ENCODE measurements around the gene DENND5A.
"Not testable (repeated sequence)": the region's sequence is repeated elsewhere in the genome, so short reads cannot be mapped to it uniquely, and the experiment has no call there.

Gene DENND5A

DNA sequence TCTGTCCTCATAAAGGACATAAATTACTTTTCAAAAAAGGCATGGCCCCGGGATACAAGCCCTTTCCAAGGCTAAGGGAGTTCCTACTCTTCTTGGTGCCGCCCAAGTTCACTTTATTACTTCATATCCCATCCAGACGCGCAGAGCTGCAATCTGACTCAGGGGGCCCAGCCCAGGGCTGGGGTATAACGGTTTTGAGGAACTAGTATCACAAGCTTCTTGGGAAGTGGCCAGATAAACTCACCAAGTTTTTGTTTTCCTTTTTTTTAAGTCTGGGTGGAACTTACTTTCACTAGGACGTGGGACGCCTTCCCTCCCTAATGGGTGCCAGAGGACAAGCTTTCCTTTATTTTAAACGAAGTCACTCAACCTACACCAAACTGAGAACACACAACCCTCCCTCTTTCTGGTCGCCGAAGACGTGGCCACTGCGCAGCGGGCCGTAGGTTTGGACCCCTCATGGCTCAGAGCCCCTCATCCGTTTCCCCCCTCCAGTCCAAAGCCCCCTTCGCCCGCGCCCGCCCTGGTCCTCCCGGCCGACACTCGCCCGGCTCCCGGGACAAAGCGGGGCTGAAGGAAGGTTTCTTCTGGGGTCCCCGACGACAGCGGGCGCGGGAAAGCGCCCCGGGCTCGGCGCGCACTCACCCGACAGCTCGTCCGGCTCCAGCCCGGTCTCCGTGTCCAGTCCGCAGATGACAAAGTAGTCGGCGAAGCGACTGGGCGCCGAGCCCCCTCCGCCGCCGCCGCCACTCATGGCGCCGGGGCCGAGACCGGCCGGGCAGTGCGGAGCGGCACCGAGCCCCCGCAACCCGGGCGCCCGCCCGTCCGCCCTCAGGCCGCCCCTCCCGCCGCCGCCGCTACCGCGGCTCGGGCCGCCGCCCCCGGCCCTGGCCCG is 587 bp downstream of the DENND5A start:
- peak; percentile 25 for DNase-seq

DNA sequence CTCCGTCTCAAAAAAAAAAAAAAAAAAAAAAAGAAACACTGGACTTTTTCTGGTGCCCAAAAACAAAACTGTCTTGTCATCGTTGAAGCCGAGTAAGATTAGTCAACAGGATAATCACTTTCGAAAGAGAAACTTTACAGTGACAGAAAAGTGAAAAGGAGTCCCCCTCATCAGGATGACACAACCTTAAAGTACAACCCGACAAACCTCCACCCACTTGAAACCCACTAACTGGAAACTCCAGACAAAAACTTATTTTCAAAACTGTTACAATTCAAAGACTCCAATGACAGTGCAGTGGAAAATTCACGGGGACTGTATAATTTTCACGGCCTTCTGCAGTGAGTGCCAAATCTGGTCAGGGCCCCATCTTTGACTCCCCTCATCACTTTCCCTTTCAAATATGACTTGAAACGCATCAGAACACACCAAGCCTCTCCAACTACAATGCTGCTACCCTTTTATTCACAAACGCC is 1.3 kb downstream of the DENND5A start:
- DNase-seq, result peak; percentile 40

DNA sequence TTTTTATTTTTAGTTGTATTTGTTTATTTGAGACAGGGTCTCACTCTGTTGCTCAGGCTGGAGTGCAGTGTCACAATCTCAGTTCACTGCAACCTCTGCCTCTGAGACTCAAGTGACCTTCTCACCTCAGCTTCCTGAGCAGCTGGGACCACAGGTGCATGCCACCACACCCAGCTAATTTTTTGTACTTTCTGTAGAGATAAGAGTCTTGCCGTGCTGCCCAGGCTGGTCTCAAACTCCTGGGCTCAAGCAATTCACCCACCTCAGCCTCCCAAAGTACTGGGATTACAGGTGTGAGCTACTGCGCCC is 4.4 kb downstream of the DENND5A start:
- not testable (repeated sequence) for DNase-seq

DNA sequence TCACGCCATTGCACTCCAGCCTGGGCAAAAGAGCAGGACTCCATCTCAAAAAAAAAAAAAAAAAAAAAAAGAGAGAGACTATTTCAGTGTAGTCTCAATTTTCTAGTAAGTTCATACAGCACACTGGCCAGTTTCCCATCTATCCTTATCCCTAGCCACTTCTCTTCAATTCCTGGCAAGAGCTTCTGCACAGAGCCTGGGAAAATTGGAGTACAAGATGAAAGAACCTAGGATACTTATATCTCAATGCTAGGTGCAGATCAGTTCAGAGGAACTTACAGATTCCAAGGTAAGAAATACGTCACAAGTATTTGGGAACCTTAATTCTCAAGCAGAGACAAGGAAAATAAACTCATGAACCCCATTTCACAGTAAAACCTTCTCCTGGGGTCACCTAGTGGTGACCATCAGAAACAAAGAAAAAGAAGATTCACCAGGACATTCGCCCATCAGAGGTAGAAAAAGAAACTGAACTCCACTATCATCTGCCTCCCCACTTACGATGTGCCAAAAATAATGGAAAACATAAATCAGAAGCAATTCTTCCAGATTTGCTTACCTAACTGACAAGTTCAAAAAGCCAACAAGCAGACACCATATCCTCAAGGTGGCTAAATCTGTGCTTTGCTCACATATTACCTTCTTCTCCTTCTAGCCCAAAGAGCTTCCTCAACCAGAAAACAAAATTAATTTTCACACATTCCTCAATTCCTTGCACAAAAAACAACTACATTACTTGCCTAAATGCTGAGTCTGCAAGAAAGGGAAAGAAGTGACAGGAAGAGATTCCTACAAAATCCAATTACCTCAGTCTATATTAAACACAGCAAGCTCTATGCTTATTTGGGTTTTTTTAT is 4.9 kb downstream of the DENND5A start:
- DNase-seq, result no peak

DNA sequence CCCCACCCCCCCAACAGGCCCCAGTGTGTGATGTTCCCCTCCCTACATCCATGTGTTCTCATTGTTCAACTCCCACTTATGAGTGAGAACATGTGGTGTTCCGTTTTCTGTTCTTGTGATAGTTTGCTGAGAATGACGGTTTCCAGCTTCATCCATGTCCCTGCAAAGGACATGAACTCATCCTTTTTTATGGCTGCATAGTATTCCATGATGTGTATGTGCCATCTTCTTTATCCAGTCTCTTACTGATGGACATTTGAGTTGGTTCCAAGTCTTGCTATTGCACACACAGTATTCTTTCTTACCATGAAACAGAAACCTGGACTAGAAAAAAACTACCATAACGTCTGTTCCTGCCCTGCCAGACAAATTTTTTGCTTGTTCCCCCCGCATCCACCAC is 6.9 kb downstream of the DENND5A start:
- not testable (repeated sequence) for DNase-seq

DNA sequence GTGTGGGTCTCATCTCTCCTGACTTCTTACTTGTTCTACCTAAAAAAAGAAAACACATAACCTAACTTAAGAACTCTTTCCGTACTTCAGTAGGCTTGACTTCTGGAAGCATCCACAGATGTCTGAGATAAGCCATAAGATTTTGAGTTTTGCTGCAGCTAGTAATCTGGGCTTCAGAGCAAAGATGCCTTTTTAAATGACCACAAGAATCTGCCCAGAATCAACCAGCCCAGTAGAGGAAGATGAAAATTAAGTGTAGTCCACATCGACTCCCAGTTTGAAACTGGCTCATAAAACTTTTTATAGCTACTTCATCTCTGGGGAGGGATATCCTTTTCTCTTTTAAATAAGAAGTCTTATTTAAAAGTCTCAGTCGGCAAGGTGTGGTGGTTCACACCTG is 10.7 kb downstream of the DENND5A start:
- DNase-seq, result no peak

DNA sequence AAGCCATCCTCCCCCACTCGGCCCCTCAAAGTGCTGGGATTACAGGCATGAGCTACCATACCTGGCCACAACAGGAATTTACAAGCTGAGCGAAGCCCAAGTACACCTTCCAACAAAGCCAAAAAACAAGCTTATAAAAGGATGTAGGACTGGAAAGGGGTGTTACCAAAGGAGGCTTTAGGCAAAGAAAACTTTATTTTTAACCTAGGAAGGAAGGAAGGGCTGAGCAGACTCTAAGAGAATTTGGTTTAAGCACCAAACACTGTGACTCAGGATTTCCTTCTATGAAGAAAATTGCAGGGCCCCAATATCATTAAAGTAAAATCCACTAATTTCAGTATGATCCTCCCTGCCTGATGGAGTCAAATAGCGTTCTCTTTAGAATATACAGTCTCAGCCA is 12.1 kb downstream of the DENND5A start:
- DNase-seq, result no peak

DNA sequence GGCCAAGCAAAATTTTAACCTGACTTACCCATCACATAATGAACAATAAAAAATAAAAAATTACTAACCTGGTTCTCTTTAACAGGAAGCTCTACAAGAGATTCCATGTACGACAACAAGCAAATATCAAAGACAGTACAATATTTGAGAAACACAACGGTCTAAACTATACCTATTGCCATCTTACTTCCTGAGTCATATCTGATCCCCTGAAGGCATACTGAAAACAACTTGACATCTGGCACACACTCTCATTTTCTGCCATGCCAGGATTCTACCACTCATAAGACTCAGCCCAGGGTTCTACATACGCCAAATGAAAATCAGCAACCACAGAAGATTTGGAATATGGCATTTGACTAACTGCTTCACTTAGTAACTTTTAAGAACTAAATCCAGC is 13.8 kb downstream of the DENND5A start:
- no peak for DNase-seq

DNA sequence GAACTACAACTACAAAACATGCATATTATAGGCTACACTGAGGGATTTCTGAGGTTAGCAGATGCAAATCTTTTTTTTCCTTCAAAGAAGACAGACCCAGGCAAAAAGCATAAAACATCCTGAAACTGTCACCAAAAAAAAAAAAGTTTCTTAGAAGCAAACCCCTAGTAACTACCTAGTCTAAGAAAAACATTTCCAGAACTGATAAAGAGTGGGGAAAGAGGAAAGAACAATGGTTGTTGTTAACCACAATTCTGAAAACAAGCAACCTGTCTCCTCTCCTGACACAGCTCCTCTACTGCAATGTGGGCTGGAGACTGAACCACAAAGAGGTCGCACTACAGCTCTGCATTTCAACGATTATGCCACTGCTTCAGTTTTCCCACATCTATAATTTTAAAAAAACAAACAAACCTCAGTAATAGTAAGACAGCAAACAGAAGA is 15.0 kb downstream of the DENND5A start:
- DNase-seq, result no peak

DNA sequence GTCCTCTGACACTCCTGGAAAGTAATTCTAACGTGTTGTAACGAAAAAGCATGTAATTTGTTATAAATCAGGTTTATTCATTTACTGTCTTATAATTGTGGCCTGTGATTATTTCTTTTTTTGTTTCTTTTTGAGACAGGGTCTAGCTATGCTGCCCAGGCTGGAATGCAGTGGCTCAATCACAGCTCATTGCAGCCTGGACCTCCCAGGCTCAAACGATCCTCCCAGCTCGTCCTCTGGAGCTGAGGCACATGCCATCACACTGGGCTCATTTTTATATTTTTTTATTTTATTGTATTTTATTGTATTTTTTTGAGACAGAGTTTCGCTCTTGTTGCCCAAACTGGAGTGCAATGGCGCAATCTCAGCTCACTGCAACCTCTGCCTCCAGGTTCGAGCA is 15.9 kb downstream of the DENND5A start:
- no peak for DNase-seq

DNA sequence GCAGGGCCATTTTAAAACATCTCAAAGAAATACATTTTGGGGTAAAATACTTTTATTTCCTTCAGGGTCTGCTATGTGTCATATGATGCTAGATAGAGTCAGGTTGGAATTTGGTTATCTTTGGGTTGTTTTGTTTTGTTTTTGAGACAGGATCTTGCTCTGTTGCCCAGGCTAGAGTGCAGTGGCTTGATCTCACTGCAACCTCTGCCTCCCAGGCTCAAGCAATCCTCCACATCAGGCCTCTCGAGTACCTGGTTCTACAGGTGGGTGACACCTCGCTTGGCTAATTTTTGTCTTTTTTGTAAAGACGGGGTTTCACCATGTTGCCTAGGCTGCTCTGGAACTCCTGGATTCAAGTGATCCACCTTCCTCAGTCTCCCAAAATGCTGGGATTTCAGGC is 17.3 kb downstream of the DENND5A start:
- no peak for DNase-seq

DNA sequence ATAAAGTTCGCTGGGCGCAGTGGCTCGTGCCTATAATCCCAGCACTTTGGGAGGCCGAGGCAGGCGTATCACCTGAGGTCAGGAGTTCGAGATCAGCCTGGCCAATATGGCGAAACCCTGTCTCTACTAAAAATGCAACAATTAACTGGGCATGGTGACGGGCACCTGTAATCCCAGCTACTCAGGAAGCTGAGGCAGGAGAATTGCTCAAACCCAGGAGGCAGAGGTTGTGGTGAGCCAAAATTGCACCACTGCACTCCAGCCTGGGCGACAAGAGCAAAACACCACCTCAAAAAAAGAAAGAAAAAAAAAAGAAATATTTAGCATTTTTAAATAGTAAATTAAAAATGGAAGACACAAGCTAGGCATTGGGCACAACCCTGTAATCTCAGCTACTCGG is 28.9 kb downstream of the DENND5A start:
- DNase-seq, result not testable (repeated sequence)

DNA sequence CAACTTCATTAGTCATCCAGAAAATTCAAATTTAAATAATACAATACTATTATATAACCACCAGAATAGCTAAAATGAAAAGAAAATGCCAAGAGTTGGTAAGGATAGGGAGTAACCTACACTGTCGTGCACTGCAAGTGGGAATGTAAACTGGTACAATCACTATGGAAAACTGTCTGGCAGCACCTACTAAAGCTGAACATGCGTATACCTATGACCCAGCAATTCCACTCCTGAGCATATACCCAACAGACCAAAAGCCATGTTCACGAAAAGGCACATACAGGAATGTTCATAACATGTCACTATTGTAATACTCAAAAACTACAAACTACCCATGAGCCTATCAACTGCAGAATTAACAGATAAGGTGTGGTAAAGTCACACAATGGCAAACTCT is 32.7 kb downstream of the DENND5A start:
- no peak for DNase-seq

DNA sequence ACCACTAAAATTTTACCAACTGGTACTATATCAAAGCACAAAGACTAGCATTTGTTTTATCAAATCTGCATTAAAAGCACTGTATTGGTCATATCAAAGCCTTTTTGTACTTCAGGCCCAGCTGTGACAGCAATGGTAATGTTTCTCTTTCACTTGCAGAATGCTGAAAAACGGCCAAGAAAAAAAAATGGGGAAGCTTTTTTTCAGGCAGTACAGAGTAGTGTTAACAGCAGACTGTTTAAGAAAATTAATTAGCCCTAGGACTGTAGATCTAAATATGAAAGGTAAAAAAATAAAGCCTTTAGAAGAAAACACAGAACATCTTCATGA is 33.3 kb downstream of the DENND5A start:
- DNase-seq, result no peak

DNA sequence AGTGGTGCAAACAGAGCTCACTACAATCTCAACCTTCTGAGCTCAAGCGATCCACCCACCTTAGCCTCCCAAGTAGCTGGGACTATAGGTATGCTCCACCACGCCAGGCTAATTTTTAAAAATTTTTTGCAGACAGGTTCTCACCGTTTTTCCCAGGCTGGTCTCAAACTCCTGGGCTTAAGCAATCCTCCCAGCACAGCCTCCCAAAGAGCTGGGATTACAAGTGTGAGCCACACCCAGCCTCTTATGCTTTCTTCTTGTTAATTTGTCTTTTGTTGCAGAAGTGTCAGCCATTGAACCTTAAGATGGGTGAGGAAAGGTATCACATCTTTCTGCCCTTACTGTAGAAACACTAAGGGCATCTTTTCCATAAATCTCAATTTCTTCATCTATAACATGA is 34.9 kb downstream of the DENND5A start:
- no peak for DNase-seq

DNA sequence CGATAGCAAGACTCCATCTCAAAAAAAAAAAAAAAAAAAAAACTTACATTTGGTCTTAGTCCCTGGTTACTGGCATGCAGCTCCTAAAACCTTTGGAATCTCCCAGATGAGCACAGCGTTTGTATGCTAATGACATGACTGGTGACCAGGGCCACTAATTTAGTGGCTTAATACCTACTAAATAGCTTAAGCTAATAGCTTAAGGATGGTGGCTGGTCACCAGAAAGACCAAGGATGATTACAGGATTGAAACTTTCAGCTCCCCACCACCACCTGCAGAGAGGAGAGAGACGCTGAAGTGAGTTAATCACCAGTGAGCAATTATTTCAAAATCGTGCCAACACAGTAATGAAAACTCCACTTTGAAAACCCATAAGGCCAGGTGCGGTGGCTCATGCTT is 37.1 kb downstream of the DENND5A start:
- DNase-seq, result no peak

DNA sequence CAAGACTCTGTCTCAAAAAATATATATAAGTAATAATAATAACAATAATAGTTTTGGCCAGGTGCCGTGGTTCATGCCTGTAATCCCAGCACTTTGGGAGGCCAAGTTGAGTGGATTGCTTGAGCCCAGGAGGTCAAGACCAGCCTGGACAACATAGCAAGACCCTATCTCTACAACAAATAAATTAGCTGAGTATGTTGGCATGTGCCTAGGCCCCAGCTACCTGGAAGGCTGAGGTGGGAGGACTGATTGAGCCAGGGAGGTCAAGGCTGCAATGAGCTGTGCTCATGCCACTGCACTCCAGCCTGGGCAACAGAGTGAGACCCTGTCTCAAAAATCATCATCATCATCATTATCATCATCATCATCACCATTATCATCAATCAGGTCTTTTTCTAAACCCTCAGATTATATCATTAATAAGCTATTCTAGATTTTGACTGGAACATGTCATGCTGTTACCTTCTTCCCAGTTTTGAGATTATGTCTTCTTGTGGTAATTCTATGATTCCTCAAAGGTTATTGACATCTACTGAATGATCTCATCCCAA is 39.3 kb downstream of the DENND5A start:
- no peak for DNase-seq

DNA sequence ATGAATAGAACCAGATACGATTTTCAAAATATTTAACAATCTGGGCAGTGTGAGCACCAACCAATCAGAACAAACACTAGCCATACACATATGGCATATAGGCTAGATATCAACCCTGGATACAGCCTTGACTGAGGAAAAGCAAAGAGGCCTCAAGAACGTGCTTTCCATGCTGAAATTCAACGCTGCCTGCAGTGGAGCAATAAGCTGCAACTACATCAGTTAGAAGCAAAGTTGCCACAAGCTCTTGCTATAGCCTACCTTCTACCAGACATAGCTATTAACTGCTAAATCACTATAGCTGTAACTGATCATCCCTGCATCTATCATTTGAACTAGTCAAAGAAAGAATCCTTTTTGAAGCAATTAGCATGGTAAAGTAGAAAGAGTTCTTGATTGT is 42.5 kb downstream of the DENND5A start:
- DNase-seq, result no peak

DNA sequence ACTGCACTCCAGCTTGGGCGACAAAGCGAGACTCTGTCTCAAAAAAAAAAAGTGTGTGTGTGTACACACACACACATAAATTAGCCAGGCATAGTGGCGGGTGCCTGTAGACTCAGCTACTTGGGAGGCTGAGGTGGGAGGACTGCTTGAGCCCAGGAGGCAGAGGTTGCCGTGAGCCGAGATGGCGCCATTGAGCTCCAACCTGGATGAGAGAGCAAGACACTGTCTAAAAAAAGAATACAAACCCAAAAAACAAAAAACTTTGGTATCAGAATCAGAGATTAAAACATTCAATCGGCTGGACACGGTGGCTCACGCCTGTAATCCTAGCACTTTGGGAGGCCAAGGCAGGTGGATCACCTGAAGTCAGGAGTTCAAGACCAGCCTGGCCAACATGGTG is 44.3 kb downstream of the DENND5A start:
- DNase-seq, result not testable (repeated sequence)

DNA sequence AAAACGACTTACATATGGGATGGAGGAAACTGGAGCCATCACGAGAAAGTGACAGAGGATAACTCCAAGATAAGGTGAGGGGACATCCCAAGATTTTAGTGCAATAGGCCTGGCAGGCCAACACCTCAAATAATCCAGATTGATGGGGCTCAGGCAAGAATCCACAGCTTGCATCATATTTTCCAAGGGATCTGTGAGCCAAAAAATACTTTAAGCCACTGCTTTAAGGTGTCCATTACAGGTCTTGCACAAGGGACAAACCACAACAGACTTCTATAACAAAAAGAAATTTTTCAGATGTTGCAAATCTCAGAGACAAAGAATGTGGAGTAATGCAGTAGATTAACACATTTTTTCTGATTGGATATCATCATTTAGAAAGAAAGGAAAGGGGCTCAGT is 45.6 kb downstream of the DENND5A start:
- no peak for DNase-seq

DNA sequence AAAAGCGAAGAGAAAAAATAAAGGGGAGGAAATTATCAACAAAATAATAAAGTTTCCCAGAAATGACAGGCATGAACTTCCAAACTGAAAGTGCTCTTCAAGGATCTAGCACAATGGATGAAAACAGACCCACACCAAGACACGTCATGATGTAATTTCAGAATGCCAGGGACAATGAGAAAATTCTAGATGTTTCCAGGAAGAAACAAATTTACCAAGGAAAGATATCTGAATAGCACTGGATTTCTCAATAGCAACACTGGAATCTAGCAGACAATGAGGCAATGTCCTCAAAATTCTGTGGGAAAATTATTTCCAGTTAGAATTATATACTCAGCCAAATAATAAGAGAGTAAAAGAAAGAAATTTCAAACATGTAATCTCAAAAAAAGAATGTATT is 46.0 kb downstream of the DENND5A start:
- no peak for DNase-seq

DNA sequence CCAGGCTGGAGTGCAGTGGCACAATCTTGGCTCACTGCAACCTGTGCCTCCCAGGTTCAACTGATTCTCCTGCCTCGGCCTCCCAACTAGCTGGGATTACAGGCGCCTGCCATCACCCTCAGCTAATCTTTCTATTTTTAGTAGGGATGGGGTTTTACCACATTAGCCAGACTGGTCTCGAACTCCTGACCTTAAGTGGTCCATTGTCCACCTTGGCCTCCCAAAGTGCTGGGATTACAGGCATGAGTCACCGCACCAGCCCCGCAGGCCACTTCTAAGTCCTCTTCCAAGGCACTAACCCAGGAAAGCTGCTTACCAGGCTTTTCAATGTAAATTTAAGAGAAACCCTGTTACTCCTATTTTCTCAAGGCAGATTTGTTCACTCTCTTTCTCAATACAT is 50.4 kb downstream of the DENND5A start:
- no peak for DNase-seq

DNA sequence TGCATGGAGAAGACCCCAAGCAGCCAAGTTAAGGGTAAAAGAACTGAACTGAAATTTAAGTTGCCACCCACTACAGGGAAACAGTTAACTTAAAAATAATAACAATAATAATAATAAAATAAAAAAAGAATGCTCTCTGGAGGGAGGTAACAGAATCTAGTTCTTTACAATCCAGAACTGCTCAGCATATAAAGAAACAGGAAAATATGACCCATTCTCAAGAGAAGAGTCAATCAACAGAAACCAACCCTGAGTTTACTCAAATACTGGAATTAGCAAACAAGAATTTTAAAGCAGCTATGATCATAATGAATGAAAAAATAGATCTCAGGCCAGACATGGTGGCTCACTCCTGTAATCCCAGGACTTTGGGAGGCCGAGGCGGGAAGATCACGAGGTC is 53.8 kb downstream of the DENND5A start:
- DNase-seq, result no peak

DNA sequence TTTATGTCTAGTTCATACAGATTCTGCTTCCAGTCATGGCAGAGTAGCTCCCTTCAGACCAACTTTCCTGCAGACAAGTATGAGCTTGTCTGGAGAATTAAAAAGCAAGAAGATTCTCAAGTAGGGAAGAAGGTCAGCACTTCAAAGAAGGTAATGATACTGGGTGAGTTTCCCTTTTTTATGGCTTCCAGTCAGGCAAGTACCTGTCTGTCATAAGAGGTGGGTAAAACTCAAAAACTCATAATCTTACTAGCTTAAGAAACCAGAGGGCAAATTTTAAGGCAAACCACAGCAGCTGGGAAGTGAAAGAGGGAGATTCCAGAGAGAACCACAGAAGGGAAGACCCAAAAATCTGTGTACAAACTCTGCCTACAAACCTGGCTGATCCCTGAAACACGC is 54.2 kb downstream of the DENND5A start:
- no peak for DNase-seq

All from activated CD8-positive, alpha-beta memory T cell treated with anti-CD3 and anti-CD28 coated beads, Interleukin-2, amount 50 U/mL, for 4 hours (primary cell).